ENCODE results near the gene AUH. TPM values are rescaled to one million over a fixed set of nuclear protein-coding genes. Genes with fewer than 3 reads are reported as not detected.

AUH gene
- total and polyA plus RNA-seq, 9 of the 15 experiments (the other 6 are each of a cell fraction or from before 2014, with no cell fraction given): 3.4 to 29.0 (median 10.1) TPM

DNA sequence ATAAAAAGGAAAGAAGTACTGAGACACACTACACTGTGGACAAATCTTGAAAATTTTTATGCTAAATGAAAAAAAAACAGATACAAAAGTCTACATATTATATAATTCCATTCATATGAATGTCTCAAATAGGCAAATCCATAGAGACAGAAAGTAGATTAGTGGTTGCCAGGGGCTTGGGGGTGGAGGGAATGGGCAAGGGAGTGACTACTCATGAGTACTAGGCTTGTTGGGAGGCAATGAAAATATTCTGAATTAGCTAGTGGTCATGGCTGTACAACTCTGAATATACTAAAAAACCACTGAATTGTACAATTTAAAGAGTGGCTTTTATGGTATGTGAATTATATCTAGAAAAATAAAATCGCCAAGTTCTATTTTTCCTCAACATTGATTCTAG lies 154.9 kb downstream of the AUH start (continued):
- TF ChIP-seq, protein P1, sequence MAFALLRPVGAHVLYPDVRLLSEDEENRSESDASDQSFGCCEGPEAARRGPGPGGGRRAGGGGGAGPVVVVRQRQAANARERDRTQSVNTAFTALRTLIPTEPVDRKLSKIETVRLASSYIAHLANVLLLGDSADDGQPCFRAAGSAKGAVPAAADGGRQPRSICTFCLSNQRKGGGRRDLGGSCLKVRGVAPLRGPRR (CRISPR knock-in tag; IDR thresholded peaks at IDR 0.05): no peak
- TF ChIP-seq, protein P2, sequence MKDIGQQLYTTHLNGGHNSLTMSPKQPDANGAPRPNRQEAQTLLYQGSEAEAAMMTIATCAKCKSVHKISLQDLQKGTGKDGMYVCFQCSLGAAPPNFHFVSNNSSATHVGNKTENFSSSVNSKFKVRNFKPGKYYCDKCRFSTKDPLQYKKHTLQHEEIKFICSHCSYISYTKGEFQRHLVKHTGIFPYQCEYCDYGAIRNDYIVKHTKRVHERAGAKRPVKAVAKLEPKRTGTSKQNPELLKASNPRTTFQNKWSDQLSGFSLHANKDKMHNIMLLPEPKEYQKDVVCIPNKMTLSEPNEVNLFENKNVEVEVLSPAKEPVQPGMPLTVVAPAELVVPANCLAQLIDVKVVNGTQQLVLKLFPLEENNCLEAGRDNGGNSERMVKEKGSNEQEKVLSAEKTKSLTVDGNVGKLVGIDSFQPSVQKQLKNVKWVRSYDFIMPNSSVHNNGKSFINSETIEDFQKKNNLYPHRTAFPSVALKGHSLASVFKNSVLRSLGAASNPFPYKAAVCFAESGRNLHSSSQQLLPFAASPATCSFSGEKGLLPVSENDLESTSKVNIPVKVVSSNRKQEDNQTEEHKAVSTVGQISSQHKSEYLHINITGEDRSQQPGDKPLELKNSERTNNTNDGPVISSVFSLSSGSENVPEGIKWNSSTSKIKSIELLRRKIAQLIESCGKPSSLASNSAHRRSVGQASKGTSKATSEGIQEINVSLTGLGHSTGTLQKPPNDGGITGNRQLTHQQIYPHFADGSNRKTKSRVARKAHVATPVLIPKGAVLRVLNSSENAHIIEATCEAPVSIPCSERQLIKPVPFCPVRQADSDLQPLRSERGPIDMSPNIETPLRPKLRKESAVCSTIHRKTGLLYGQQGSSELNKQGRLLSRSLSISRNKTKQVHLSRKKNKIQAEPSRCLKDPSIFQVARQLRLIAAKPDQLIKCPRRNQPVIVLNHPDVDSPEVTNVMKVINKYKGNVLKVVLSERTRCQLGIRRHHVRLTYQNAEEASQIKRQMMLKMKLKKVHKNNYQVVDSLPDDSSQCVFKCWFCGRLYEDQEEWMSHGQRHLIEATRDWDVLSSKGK (CRISPR knock-in tag; IDR thresholded peaks at IDR 0.05): no peak
- TF ChIP-seq, protein P3, sequence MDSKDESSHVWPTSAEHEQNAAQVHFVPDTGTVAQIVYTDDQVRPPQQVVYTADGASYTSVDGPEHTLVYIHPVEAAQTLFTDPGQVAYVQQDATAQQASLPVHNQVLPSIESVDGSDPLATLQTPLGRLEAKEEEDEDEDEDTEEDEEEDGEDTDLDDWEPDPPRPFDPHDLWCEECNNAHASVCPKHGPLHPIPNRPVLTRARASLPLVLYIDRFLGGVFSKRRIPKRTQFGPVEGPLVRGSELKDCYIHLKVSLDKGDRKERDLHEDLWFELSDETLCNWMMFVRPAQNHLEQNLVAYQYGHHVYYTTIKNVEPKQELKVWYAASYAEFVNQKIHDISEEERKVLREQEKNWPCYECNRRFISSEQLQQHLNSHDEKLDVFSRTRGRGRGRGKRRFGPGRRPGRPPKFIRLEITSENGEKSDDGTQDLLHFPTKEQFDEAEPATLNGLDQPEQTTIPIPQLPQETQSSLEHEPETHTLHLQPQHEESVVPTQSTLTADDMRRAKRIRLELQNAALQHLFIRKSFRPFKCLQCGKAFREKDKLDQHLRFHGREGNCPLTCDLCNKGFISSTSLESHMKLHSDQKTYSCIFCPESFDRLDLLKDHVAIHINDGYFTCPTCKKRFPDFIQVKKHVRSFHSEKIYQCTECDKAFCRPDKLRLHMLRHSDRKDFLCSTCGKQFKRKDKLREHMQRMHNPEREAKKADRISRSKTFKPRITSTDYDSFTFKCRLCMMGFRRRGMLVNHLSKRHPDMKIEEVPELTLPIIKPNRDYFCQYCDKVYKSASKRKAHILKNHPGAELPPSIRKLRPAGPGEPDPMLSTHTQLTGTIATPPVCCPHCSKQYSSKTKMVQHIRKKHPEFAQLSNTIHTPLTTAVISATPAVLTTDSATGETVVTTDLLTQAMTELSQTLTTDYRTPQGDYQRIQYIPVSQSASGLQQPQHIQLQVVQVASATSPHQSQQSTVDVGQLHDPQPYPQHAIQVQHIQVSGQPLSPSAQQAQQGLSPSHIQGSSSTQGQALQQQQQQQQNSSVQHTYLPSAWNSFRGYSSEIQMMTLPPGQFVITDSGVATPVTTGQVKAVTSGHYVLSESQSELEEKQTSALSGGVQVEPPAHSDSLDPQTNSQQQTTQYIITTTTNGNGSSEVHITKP (IDR thresholded peaks at IDR 0.05; ENCODE audit: partially characterized antibody): no peak
- TF ChIP-seq LEF1 (IDR thresholded peaks at IDR 0.05) (no peak), RNF2 (IDR thresholded peaks at IDR 0.05) (no peak), EZH2 (IDR thresholded peaks at IDR 0.05; ENCODE audit: borderline replicate concordance, low read depth, low read length) (no peak), NR3C1 (CRISPR knock-in tag; IDR thresholded peaks at IDR 0.05) (no peak)
- TF ChIP-seq, protein P4, sequence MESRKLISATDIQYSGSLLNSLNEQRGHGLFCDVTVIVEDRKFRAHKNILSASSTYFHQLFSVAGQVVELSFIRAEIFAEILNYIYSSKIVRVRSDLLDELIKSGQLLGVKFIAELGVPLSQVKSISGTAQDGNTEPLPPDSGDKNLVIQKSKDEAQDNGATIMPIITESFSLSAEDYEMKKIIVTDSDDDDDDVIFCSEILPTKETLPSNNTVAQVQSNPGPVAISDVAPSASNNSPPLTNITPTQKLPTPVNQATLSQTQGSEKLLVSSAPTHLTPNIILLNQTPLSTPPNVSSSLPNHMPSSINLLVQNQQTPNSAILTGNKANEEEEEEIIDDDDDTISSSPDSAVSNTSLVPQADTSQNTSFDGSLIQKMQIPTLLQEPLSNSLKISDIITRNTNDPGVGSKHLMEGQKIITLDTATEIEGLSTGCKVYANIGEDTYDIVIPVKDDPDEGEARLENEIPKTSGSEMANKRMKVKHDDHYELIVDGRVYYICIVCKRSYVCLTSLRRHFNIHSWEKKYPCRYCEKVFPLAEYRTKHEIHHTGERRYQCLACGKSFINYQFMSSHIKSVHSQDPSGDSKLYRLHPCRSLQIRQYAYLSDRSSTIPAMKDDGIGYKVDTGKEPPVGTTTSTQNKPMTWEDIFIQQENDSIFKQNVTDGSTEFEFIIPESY (CRISPR knock-in tag; IDR thresholded peaks at IDR 0.05): no peak
- TF ChIP-seq, protein P5, sequence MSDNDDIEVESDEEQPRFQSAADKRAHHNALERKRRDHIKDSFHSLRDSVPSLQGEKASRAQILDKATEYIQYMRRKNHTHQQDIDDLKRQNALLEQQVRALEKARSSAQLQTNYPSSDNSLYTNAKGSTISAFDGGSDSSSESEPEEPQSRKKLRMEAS (CRISPR knock-in tag; IDR thresholded peaks at IDR 0.05): no peak
- TF ChIP-seq, protein P6, sequence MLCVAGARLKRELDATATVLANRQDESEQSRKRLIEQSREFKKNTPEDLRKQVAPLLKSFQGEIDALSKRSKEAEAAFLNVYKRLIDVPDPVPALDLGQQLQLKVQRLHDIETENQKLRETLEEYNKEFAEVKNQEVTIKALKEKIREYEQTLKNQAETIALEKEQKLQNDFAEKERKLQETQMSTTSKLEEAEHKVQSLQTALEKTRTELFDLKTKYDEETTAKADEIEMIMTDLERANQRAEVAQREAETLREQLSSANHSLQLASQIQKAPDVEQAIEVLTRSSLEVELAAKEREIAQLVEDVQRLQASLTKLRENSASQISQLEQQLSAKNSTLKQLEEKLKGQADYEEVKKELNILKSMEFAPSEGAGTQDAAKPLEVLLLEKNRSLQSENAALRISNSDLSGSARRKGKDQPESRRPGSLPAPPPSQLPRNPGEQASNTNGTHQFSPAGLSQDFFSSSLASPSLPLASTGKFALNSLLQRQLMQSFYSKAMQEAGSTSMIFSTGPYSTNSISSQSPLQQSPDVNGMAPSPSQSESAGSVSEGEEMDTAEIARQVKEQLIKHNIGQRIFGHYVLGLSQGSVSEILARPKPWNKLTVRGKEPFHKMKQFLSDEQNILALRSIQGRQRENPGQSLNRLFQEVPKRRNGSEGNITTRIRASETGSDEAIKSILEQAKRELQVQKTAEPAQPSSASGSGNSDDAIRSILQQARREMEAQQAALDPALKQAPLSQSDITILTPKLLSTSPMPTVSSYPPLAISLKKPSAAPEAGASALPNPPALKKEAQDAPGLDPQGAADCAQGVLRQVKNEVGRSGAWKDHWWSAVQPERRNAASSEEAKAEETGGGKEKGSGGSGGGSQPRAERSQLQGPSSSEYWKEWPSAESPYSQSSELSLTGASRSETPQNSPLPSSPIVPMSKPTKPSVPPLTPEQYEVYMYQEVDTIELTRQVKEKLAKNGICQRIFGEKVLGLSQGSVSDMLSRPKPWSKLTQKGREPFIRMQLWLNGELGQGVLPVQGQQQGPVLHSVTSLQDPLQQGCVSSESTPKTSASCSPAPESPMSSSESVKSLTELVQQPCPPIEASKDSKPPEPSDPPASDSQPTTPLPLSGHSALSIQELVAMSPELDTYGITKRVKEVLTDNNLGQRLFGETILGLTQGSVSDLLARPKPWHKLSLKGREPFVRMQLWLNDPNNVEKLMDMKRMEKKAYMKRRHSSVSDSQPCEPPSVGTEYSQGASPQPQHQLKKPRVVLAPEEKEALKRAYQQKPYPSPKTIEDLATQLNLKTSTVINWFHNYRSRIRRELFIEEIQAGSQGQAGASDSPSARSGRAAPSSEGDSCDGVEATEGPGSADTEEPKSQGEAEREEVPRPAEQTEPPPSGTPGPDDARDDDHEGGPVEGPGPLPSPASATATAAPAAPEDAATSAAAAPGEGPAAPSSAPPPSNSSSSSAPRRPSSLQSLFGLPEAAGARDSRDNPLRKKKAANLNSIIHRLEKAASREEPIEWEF (CRISPR knock-in tag; IDR thresholded peaks at IDR 0.05): no peak
- TF ChIP-seq, protein P7, sequence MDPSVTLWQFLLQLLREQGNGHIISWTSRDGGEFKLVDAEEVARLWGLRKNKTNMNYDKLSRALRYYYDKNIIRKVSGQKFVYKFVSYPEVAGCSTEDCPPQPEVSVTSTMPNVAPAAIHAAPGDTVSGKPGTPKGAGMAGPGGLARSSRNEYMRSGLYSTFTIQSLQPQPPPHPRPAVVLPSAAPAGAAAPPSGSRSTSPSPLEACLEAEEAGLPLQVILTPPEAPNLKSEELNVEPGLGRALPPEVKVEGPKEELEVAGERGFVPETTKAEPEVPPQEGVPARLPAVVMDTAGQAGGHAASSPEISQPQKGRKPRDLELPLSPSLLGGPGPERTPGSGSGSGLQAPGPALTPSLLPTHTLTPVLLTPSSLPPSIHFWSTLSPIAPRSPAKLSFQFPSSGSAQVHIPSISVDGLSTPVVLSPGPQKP (CRISPR knock-in tag; IDR thresholded peaks at IDR 0.05): no peak

All from K562 (cell line).